Esophagus muscularis mucosa (tissue), 4 donors: ENCODE data around the gene WFDC10B. TPM values are rescaled to one million over a fixed set of nuclear protein-coding genes. Genes with fewer than 3 reads are reported as not detected.
"Not testable (repeated sequence)": the region's sequence is repeated elsewhere in the genome, so short reads cannot be mapped to it uniquely, and the experiment has no call there.

Experiments used
- DNase-seq: peaks from one replicate; pipeline ENCODE4 v3.0.0-alpha.2; 2017; ENCODE audit errors: extremely low spot score
- H3K27ac ChIP-seq, 4 donors: fragments of 200-600 bp; sonication (generic); replicated peaks in 1 of 4; 1 replicate in 3 of 4; 2 replicates in 1 of 4; pipeline ENCODE4 v1.5.1; 2016 to 2019; ENCODE audit warnings: mild to moderate bottlenecking in 1 of 4
- H3K27me3 ChIP-seq, 4 donors: fragments of 200-600 bp; sonication (generic); one replicate each; pipeline versions ENCODE4 v1.5.1 to v1.6.0; 2016 to 2019
- H3K36me3 ChIP-seq, 4 donors: fragments of 200-600 bp; sonication (generic); one replicate each; pipeline ENCODE4 v1.5.1; 2016 to 2019
- H3K4me1 ChIP-seq, 4 donors: fragments of 200-600 bp; sonication (generic); one replicate each; pipeline ENCODE4 v1.5.1; 2016 to 2019
- H3K4me3 ChIP-seq, 4 donors: fragments of 200-600 bp; sonication (generic); 1 replicate in 2 of 4; 2 replicates in 2 of 4; pipeline ENCODE4 v1.5.1; 2016 to 2019; ENCODE audit warnings: mild to moderate bottlenecking in 4 of 4, moderate library complexity in 1 of 4
- H3K9me3 ChIP-seq, 4 donors: fragments of 200-600 bp; sonication (generic); 1 replicate in 3 of 4; 2 replicates in 1 of 4; pipeline ENCODE4 v1.5.1; 2016 to 2019
- CTCF ChIP-seq, 3 experiments: fragments of 200-600 bp in 2 of 3; fragments of 450-650 bp in 1 of 3; sonication (generic) in 2 of 3; IDR thresholded peaks; one replicate each; pipeline ENCODE4 v1.5.1; 2017 to 2019; ENCODE audit warnings: antibody characterized with exemption in 3 of 3, mild to moderate bottlenecking in 2 of 3, moderate library complexity in 1 of 3
- EP300 ChIP-seq: sonication (generic); formaldehyde crosslinking; IDR thresholded peaks from one replicate; pipeline ENCODE4 v1.6.1; 2017; ENCODE audit warnings: antibody characterized with exemption
- POLR2A ChIP-seq: fragments of 450-650 bp; IDR thresholded peaks from one replicate; pipeline ENCODE4 v1.6.1; 2017; ENCODE audit warnings: antibody characterized with exemption, moderate library complexity, mild to moderate bottlenecking, low read depth
- POLR2AphosphoS5 ChIP-seq, 2 donors: sonication (generic); formaldehyde crosslinking; IDR thresholded peaks; one replicate each; pipeline ENCODE4 v1.6.1; 2017; ENCODE audit warnings: antibody characterized with exemption in 2 of 2
- WGBS: methylation state at CpG from one replicate; pipeline ENCODE4 v1.1.5; 2018; 5-methylcytosine and 5-hydroxymethylcytosine counted together
- intact Hi-C: fragments of 100-400 bp; cut with DNase I; formaldehyde crosslinking; loops from one replicate; pipeline ENCODE4 v1.15.1; 2023
- total RNA-seq, 4 donors: library from RNA; depleted of rRNA; stranded (reverse); fragments of >200 nt; gene quantifications; one replicate each; pipeline versions ENCODE4 v1.1.0 to v1.2.1, GENCODE V29; 2016

WFDC10B gene
- total RNA-seq, 4 donors from 2014 or later: 0.69 TPM; not detected in 3

- DNase-seq: no peak
- Histone ChIP-seq H3K4me1 (no peaks in the 10 kb centered on the region), H3K9me3 (no peaks in the 10 kb centered on the region), H3K4me3 (no peak overlapping the region), H3K36me3 (no peaks in the 10 kb centered on the region), H3K27me3 (peaks cover 0 to 10% (median 0%) of the 10 kb centered on the region in 4 donors), H3K27ac (no peak overlapping the region)
- 75% methylated on average over 6 of the region's 6 CpGs for WGBS
- intact Hi-C loops: no loop called here
- no peak for TF ChIP-seq POLR2A
- no peak for TF ChIP-seq EP300
- TF ChIP-seq POLR2AphosphoS5 (IDR thresholded peaks at IDR 0.05): no peak
- no peak for TF ChIP-seq CTCF (IDR thresholded peaks at IDR 0.05)
Observed at GRCh38 chr20:45649312-45649863, 55.4 kb downstream of the WFDC10B start.

GRCh38 chr20:45647441-45648050 is 57.3 kb downstream of the WFDC10B start:
- H3K4me1 ChIP-seq: no peaks in the 10 kb centered on the region
- TF ChIP-seq EP300 (no peak), POLR2A (no peak), CTCF (IDR thresholded peaks at IDR 0.05) (no peak), POLR2AphosphoS5 (IDR thresholded peaks at IDR 0.05) (no peak)
- DNase-seq: no peak
- peaks cover 0 to 10% (median 0%) of the 10 kb centered on the region in 4 donors for H3K27me3 ChIP-seq
- H3K36me3 ChIP-seq: no peaks in the 10 kb centered on the region
- no peak overlapping the region for H3K4me3 ChIP-seq
- intact Hi-C loops: no loop called here
- H3K27ac ChIP-seq: no peak overlapping the region
- WGBS: no CpG with 5 or more reads among the region's 1 CpG
- no peaks in the 10 kb centered on the region for H3K9me3 ChIP-seq

- Histone ChIP-seq H3K27ac (no peak overlapping the region), H3K36me3 (no peaks in the 10 kb centered on the region), H3K9me3 (no peaks in the 10 kb centered on the region), H3K27me3 (peaks cover 0 to 7% (median 0%) of the 10 kb centered on the region in 4 donors), H3K4me3 (no peak overlapping the region), H3K4me1 (no peaks in the 10 kb centered on the region)
- intact Hi-C loops: no loop called here
- 80% methylated on average over 1 of the region's 3 CpGs for WGBS
- no peak for DNase-seq
- TF ChIP-seq EP300 (no peak), POLR2AphosphoS5 (IDR thresholded peaks at IDR 0.05) (no peak), POLR2A (no peak), CTCF (IDR thresholded peaks at IDR 0.05) (no peak)
Observed at GRCh38 chr20:45646875-45647274, 57.9 kb downstream of the WFDC10B start.

GRCh38 chr20:45645869-45646268 is 59.0 kb downstream of the WFDC10B start:
- H3K27ac ChIP-seq, DNase-seq, H3K4me3 ChIP-seq, intact Hi-C loops, H3K36me3 ChIP-seq, H3K9me3 ChIP-seq, H3K27me3 ChIP-seq, H3K4me1 ChIP-seq: not testable (repeated sequence)
- WGBS: 89% methylated on average over 8 of the region's 28 CpGs

- H3K4me1 ChIP-seq, H3K4me3 ChIP-seq, H3K36me3 ChIP-seq, intact Hi-C loops, DNase-seq, H3K27ac ChIP-seq, H3K9me3 ChIP-seq, H3K27me3 ChIP-seq: not testable (repeated sequence)
- WGBS: 98% methylated on average over 24 of the region's 24 CpGs
Observed at GRCh38 chr20:45641076-45641475, 63.7 kb downstream of the WFDC10B start.

GRCh38 chr20:45639687-45640086 is 65.1 kb downstream of the WFDC10B start:
- Histone ChIP-seq H3K36me3 (no peaks in the 10 kb centered on the region), H3K4me1 (no peaks in the 10 kb centered on the region), H3K4me3 (no peak overlapping the region), H3K27me3 (no peaks in the 10 kb centered on the region), H3K27ac (no peak overlapping the region), H3K9me3 (no peaks in the 10 kb centered on the region)
- no peak for DNase-seq
- intact Hi-C loops: no loop called here
- TF ChIP-seq CTCF (IDR thresholded peaks at IDR 0.05): no peak
- TF ChIP-seq POLR2A: no peak
- no peak for TF ChIP-seq POLR2AphosphoS5 (IDR thresholded peaks at IDR 0.05)
- TF ChIP-seq EP300: no peak
- WGBS: 82% methylated on average over 5 of the region's 5 CpGs
